GOT3 (cell line): Measurements from ENCODE around the gene MAN2A1.

ENCODE experiments used
- DNase-seq: peaks from one replicate; lab custom pipeline; 2025; ENCODE audit warnings: mixed read lengths; lab: John Stamatoyannopoulos, UW

MAN2A1 gene

GRCh38 chr5:109707531-109707930 lies 17.8 kb downstream of the MAN2A1 start:
- no peak for DNase-seq

GRCh38 chr5:109708813-109709212 lies 19.1 kb downstream of the MAN2A1 start:
- no peak for DNase-seq

- DNase-seq, result no peak
These were observed 19.5 kb downstream of the MAN2A1 start for GRCh38 chr5:109709225-109709624.

- no peak for DNase-seq
These were observed 21.9 kb downstream of the MAN2A1 start for GRCh38 chr5:109711673-109712072.

- no peak for DNase-seq
These were observed 23.7 kb downstream of the MAN2A1 start for GRCh38 chr5:109713453-109713852.

GRCh38 chr5:109714592-109714991 lies 24.9 kb downstream of the MAN2A1 start:
- no peak for DNase-seq

- no peak for DNase-seq
These were observed 28.5 kb downstream of the MAN2A1 start for GRCh38 chr5:109718216-109718615.

- DNase-seq, result no peak
These were observed 28.9 kb downstream of the MAN2A1 start for GRCh38 chr5:109718632-109719031.

GRCh38 chr5:109719978-109720377 lies 30.3 kb downstream of the MAN2A1 start:
- DNase-seq, result no peak

GRCh38 chr5:109721741-109722140 lies 32.0 kb downstream of the MAN2A1 start:
- DNase-seq, result no peak

GRCh38 chr5:109723606-109724005 lies 33.9 kb downstream of the MAN2A1 start:
- no peak for DNase-seq

- no peak for DNase-seq
These were observed 35.4 kb downstream of the MAN2A1 start for GRCh38 chr5:109725135-109725534.

- DNase-seq, result no peak
These were observed 50.3 kb downstream of the MAN2A1 start for GRCh38 chr5:109739741-109740728.

GRCh38 chr5:109740966-109741365 lies 51.2 kb downstream of the MAN2A1 start:
- DNase-seq, result no peak

- DNase-seq, result no peak
These were observed 51.7 kb downstream of the MAN2A1 start for GRCh38 chr5:109741390-109741789.

GRCh38 chr5:109743041-109743531 lies 53.4 kb downstream of the MAN2A1 start:
- DNase-seq, result no peak

- DNase-seq, result no peak
These were observed 54.1 kb downstream of the MAN2A1 start for GRCh38 chr5:109743770-109744212.

GRCh38 chr5:109744261-109744660 lies 54.5 kb downstream of the MAN2A1 start:
- DNase-seq, result no peak

GRCh38 chr5:109748546-109748945 lies 58.8 kb downstream of the MAN2A1 start:
- no peak for DNase-seq

GRCh38 chr5:109750463-109750862 lies 60.7 kb downstream of the MAN2A1 start:
- no peak for DNase-seq

- DNase-seq, result no peak
These were observed 63.6 kb downstream of the MAN2A1 start for GRCh38 chr5:109753279-109753678.

GRCh38 chr5:109754319-109754718 lies 64.6 kb downstream of the MAN2A1 start:
- no peak for DNase-seq

- no peak for DNase-seq
These were observed 66.0 kb downstream of the MAN2A1 start for GRCh38 chr5:109755761-109756160.
